DOHH2 (cell line): ENCODE measurements around the gene NDFIP1.

Experiments
- EZH2phosphoT487 ChIP-seq: fragments of 200-600 bp; sonication (generic); IDR thresholded peaks from 2 replicates; pipeline ENCODE4 v1.6.1; 2017; ENCODE audit warnings: borderline replicate concordance, mild to moderate bottlenecking, antibody characterized with exemption, low read length, moderate library complexity, mixed read lengths
- TF ChIP-seq, protein P1 (sequence below): fragments of 200-600 bp; sonication (generic); IDR thresholded peaks from one replicate; pipeline ENCODE4 v1.5.1; 2014; ENCODE audit warnings: antibody characterized with exemption, mild to moderate bottlenecking, low read depth, low read length; ENCODE audit not compliant: poor library complexity, severe bottlenecking

DNA sequence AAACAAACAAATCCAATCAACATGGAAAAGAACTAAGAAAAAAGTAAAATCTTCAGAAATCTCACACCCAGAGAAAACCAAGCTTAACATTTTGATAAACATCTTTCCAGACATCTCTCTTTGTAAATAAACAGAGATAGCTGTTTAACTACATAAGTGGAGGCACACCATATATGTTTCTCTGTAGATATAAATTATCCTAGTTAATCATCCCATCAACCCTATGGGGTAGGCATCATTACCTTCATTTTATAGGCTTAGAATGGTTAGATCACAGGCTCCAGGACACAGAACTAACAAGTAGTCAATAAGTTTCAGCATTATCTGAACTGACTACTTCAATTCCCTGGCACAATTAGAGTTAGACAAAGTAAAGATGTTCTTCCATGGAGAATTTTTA, 22.4 kb upstream of the NDFIP1 start:
- TF ChIP-seq, protein P1, sequence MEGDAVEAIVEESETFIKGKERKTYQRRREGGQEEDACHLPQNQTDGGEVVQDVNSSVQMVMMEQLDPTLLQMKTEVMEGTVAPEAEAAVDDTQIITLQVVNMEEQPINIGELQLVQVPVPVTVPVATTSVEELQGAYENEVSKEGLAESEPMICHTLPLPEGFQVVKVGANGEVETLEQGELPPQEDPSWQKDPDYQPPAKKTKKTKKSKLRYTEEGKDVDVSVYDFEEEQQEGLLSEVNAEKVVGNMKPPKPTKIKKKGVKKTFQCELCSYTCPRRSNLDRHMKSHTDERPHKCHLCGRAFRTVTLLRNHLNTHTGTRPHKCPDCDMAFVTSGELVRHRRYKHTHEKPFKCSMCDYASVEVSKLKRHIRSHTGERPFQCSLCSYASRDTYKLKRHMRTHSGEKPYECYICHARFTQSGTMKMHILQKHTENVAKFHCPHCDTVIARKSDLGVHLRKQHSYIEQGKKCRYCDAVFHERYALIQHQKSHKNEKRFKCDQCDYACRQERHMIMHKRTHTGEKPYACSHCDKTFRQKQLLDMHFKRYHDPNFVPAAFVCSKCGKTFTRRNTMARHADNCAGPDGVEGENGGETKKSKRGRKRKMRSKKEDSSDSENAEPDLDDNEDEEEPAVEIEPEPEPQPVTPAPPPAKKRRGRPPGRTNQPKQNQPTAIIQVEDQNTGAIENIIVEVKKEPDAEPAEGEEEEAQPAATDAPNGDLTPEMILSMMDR, result no peak
- no peak for TF ChIP-seq EZH2phosphoT487
